HG03025 (cell line): ENCODE data around the gene AMACR.

ENCODE experiments used
- ATAC-seq: cut with Tn5 transposase; IDR thresholded peaks from one replicate; pipeline ENCODE4 v1.9.1; 2021; ENCODE audit warnings: mild to moderate bottlenecking, moderate library complexity; ENCODE audit not compliant: unreplicated experiment, low FRiP score

Gene AMACR

DNA sequence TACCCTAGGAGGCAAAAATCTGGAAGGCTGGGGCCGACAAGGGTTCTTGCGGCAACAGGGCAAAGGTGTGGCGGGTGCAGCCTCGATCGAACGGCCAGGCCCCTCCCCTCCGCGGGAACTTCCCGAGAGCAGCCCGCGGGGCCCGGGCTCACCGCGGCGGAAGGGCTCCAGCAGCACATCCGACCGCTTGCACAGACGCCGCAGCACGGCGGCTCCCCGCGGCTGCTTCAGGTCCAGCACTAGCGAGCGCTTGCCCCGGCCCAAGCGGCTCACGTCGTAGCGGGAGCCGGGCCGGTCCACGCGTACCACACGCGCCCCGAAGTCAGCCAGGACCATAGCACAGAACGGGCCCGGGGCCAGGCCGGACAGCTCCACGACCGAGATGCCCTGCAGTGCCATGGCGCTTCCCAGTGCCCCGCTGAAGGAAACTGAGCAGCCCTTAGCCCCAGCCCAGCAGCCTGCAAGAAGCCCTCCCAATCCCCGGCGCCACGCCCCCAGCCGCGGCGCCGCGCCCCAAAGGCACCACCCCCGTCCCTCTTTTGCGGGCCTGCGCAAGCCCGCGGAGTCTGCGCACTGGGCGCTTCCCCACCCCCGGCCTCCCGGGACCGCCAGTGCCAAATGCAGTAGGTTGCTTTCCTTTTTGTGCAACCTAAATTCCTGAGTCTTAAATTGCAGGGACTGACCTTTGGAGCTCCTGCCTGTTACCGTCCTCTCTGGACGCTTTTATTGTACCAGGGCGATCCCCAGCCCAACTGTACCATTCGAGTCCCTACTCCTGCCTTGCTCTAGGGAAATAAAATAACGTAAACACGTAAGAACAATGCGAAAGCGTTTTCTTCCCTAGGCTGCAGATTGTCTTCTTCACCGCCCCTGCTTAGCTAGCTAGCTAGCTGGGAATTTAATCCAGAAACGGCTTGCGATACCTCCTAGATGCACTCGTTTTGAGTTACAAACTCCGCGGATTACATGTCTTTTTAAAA is at the start of gene AMACR:
Gene AMACR, minus strand, starts transcription at position 430 of the 980 bp plus-strand sequence. Its CDS starts 31 bp downstream, at position 399.
- ATAC-seq, result peak; percentile 95

DNA sequence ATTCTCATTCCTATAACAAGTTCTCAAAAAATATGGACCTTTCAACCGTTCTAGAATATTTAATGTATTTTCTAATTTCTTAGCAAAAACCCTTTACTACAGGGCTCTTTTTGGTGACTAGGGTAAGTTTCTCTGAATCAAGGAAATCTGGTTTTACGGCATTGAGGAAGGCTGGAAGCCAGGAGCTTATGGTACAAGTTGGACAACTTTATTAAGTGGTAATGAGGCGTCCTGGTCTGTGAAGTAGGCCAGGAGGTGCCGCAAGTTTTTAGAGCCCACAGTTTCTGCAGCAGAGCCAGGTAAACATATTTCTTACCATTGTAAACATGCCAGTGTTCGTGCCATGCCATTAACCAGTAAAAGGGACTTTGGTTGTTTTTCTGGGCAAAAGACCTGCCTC is 49.7 kb upstream of the AMACR start:
- no peak for ATAC-seq

DNA sequence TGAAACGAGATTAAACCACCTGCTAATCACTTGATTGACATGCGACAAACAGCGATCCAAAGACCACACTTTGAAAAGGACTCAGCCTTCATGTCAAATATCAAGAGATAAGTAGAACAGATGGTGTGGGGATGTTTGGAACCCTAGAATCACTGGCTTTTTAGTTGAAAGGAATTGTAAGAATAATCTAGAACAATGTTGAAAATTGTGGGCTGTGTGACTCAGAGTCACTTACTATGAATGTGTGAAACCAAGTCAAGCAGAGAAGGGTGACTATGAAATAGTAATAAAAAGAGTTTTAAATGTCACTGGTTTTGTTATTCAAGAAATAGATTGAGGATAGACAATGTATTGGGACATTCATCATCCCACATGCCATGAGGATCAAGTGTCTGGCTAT is 49.3 kb upstream of the AMACR start:
- ATAC-seq, result no peak

DNA sequence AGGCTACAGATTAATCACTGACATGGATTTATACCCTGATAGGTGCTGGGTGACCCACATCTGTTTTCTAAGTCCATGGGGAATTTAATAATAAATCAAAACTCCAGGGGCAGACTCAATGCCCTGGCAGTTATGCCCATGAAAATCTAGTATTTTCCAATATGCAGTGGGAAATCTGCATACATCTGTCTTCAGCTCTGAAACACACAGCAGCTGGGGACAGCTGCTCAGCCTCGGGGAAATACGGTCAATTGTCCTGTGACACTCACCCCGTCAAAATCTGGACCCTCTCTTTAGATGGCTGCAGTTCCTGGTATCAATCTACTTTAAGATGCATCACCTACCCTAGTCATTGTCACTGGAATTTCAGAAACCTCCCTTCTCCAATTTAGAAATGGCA is 47.8 kb upstream of the AMACR start:
- no peak for ATAC-seq

DNA sequence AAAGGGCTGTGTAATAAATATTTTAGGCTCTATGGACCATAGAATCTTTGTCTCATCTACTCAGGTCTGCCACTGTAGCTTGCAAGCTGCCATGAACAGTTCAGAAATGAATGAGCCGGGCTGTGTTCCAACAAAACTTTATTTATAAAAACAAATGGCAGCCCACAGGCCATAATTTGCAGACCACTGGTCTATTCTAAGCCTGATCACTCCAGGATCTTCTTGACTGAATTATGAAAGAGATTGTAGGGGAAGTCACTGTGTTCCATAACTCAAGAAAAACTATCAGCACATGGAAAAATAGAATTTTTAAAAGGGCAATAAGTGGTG is 46.5 kb upstream of the AMACR start:
- no peak for ATAC-seq

DNA sequence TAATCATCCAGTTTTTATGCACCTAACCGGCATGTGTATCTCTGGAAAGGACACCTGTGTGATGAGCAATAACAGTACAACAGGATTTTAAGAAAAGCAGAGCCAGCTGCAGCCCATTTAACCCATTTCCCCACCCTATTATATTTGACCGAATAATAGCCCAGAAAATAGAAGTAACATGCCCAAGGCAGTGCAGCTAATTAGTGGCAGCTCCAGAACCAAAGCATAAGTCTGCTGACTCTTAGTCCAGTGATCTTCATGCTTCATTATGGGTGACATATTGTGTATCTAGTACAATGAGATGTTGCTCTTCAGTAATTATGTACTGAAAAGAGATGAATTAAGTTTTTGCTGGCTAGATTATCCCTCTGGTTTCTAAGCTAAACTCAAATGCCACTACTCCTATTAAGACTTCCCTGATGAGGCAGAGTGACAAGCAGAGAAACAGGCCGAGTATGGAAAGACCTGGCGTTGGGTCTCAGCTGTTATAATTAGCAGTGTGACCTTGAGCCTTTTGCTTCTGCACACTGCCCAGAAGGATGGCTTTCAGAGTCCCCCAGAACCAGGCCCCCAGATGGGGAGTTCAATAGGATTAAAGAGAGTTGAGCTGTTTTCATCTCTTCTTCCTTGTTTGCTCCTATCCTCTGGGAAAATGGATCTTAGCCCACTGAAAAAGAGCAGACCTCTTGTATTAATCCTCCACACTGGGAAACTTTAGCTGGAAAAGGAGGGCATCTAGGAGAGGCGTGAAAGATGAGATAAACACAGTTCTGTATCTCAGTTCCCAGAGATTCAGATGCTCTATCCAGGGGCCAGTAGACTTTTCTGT is 45.9 kb upstream of the AMACR start:
- ATAC-seq, result no peak

DNA sequence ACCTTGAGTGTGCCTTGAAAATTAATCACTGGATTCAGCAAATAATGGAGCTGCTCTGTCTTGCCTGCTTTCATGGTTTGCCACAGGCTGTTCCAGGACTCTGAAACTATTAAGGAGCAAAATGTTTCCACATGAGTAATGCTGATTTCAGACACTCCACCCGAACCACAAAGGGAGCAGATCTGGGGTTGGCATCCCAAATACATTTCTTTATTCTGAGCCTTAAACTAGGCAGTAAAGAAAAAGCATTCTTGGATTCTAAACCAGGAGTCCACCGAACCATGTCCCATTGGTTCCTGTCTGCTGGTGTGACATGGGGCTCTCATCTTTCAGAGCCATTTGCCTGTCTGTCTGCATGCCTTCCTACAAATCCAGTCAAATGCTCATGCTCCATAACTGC is 45.3 kb upstream of the AMACR start:
- ATAC-seq, result no peak

GRCh38 chr5:34051374-34051980 is 43.6 kb upstream of the AMACR start:
- no peak for ATAC-seq

- ATAC-seq, result no peak
Measured at GRCh38 chr5:34047774-34048572, 40.1 kb upstream of the AMACR start.

DNA sequence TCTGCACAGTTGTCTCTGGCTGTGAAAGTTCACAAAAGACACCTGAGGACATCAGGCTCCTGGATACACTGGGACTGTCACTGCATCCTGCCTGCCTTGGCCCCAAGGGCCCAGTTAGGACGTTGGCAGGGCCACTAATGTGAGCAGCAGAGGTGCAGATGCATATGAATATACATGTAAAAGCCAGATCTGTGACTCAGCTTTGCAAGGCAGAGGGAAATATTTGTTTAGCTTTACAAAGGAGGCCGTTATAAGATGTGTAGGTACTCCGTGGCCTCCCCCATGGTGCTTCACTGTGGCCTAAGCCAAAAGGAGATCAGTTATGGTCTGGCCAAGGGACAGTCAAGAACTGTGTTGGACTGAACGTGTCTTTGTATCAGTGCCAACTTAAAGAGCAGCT is 39.3 kb upstream of the AMACR start:
- no peak for ATAC-seq

- ATAC-seq, result no peak
Measured at GRCh38 chr5:34045996-34046395, 38.1 kb upstream of the AMACR start.

- ATAC-seq, result no peak
Measured at GRCh38 chr5:34045023-34045422, 37.2 kb upstream of the AMACR start.

- no peak for ATAC-seq
Measured at GRCh38 chr5:34043099-34043876, 35.4 kb upstream of the AMACR start, which contains the start of gene C1QTNF3. TSS of gene C1QTNF3 (minus strand) at chr5:34043213. CDS start at chr5:34043125, 88 bp downstream.

DNA sequence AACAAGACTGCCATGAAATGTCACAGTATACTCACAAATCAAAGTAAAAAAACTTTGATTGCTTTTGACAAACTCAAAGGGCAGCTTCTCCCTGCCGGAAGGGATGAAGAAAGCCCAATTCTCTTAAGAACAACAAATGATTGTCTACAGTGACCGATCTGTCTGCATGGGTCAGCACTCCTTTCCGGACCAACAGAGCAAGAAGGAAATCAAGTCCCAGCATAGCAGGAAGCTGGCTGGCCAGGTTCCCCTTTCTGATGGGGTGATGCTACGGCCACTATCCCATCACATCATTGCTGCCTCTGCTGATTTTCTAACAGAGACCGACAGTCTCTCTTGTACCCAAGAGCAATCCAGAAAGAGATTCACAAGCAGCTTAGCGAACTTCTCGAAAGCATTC is 34.5 kb upstream of the AMACR start:
- ATAC-seq, result no peak

- no peak for ATAC-seq
Measured at GRCh38 chr5:34041247-34041972, 33.6 kb upstream of the AMACR start.

GRCh38 chr5:34040472-34040871 is 32.6 kb upstream of the AMACR start:
- ATAC-seq, result no peak

DNA sequence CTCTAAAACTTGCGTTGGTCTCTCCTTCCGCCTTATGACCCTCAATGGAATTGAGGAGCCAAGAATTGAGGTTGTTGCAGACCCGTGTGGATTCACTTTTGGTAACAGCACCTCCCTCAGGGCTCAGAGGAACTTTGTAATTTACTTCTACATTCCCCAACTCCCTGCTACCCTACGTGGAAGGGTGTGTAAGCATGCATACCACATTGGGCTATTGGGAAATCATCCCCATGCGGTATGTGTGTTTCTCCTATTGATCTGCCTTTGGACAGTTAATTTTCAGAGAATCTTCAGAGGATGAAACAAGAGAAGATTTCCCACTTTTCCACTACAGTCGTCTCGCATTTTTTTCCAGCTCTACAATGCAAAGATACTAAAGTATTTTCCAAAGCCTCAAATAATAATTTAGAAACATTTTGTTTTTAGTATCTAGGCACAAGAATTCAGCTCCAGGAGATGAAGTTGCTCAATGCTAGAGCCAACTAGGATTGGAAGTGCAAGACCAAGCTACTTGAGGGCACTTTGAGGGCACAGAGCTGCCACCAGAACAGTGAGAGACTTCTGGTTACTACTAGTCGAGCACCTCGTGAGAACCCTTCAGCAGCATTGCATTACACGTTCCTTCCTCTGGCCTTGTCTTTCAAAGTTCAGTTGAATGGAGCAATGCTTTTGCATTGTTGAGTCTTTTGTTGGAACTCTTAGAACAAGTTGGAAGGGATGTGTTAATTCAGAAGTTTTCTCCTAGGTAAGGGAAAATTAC is 31.7 kb upstream of the AMACR start:
- no peak for ATAC-seq

DNA sequence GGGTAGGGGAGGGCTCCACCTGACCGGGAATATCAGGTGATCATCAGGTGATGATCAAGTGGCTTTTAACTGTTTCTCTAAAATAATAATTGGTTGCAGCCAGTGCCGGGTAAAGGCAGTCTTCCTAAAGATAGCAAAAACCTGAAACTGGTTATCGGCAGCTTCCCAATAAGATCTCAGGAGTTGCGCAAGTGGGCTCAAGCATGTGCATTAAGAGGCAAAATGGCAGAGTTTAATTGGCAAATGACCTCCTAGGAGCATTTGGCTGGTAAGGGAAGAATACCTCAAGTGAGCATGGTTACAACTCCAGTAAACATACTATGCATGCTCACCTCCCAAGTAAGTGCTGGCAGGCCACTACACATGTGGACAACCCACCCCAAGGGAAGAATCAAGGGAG is 31.0 kb upstream of the AMACR start:
- no peak for ATAC-seq
